CD14-positive monocyte (primary cell): Measurements from ENCODE around the gene PLCG1. TPM values are rescaled to one million over a fixed set of nuclear protein-coding genes. Genes with fewer than 3 reads are reported as not detected.

Experiments used
- DNase-seq, 3 donors: peaks; one replicate each; pipeline ENCODE4 v3.0.0-alpha.2; 2011 to 2022
- H2AFZ ChIP-seq: 2 replicates; pipeline ENCODE4 v1.6.0; 2012; ENCODE audit warnings: mild to moderate bottlenecking, low read depth, low read length, inconsistent platforms; ENCODE audit not compliant: insufficient read depth, poor library complexity, severe bottlenecking
- H3K27ac ChIP-seq, 2 donors: 1 replicate in 1 of 2; 2 replicates in 1 of 2; pipeline ENCODE4 v1.5.1; 2012 to 2013; ENCODE audit warnings: low read length in 2 of 2, control low read depth in 1 of 2, inconsistent platforms in 1 of 2, low read depth in 1 of 2, mild to moderate bottlenecking in 1 of 2
- H3K27me3 ChIP-seq, 2 donors: one replicate each; pipeline versions ENCODE4 v1.6.0 to v1.6.1; 2011 to 2013; ENCODE audit warnings: low read length in 2 of 2; ENCODE audit not compliant: control insufficient read depth in 2 of 2, insufficient read depth in 2 of 2
- H3K36me3 ChIP-seq, 2 donors: replicated peaks in 1 of 2; 1 replicate in 1 of 2; 2 replicates in 1 of 2; pipeline versions ENCODE4 v1.5.1 to v1.6.1; 2012 to 2013; ENCODE audit warnings: low read length in 2 of 2, control low read depth in 1 of 2, inconsistent platforms in 1 of 2, mild to moderate bottlenecking in 1 of 2; ENCODE audit not compliant: insufficient read depth in 2 of 2, control insufficient read depth in 1 of 2
- H3K4me1 ChIP-seq, 2 donors: 1 replicate in 1 of 2; 2 replicates in 1 of 2; pipeline versions ENCODE4 v1.5.1 to v1.6.1; 2012 to 2013; ENCODE audit warnings: low read length in 2 of 2, control low read depth in 1 of 2, inconsistent platforms in 1 of 2, mild to moderate bottlenecking in 1 of 2, moderate library complexity in 1 of 2; ENCODE audit not compliant: insufficient read depth in 2 of 2, control insufficient read depth in 1 of 2
- H3K4me2 ChIP-seq: replicated peaks from 2 replicates; pipeline ENCODE3; 2012; ENCODE audit warnings: low read length, moderate library complexity, mild to moderate bottlenecking; ENCODE audit not compliant: poor library complexity, severe bottlenecking; ENCODE audit errors: extremely low read depth
- H3K4me3 ChIP-seq, 3 experiments: fragments of 200-600 bp in 1 of 3; sonication (generic) in 1 of 3; replicated peaks in 1 of 3; 1 replicate in 2 of 3; 2 replicates in 1 of 3; pipeline ENCODE4 v1.5.1; 2011 to 2013; ENCODE audit warnings: low read length in 3 of 3, mild to moderate bottlenecking in 3 of 3, control low read depth in 2 of 3, low read depth in 2 of 3, inconsistent platforms in 1 of 3, moderate library complexity in 1 of 3
- H3K79me2 ChIP-seq: 2 replicates; pipeline ENCODE4 v1.6.0; 2012; ENCODE audit warnings: mild to moderate bottlenecking, control low read depth, inconsistent platforms, low read length, moderate library complexity; ENCODE audit not compliant: insufficient read depth
- H3K9ac ChIP-seq: 2 replicates; pipeline ENCODE4 v1.6.0; 2017; ENCODE audit warnings: low read length, mild to moderate bottlenecking; ENCODE audit not compliant: insufficient read depth, poor library complexity, severe bottlenecking
- H3K9me3 ChIP-seq, 2 donors: replicated peaks in 1 of 2; 1 replicate in 1 of 2; 2 replicates in 1 of 2; pipeline versions ENCODE4 v1.5.1 to v1.6.1; 2012 to 2013; ENCODE audit warnings: low read length in 2 of 2, control low read depth in 1 of 2; ENCODE audit not compliant: control insufficient read depth in 1 of 2, insufficient read depth in 1 of 2
- H4K20me1 ChIP-seq: 2 replicates; pipeline ENCODE4 v1.6.0; 2012; ENCODE audit warnings: mild to moderate bottlenecking, low read length, control low read depth, moderate library complexity; ENCODE audit not compliant: insufficient read depth
- H3K27ac Mint-ChIP-seq, 7 donors: one replicate each; pipeline ENCODE4 v1.8.0; 2020; ENCODE audit warnings: mild to moderate bottlenecking in 7 of 7, mixed read lengths in 7 of 7, moderate library complexity in 6 of 7, inconsistent platforms in 2 of 7
- H3K27me3 Mint-ChIP-seq, 3 donors: one replicate each; pipeline ENCODE4 v1.8.0; 2021 to 2022; ENCODE audit warnings: low read depth in 3 of 3, mild to moderate bottlenecking in 3 of 3, mixed read lengths in 3 of 3, moderate library complexity in 3 of 3, inconsistent platforms in 1 of 3
- H3K36me3 Mint-ChIP-seq, 2 donors: one replicate each; pipeline ENCODE4 v1.8.0; 2020; ENCODE audit warnings: mixed read lengths in 2 of 2, inconsistent platforms in 1 of 2, mild to moderate bottlenecking in 1 of 2
- H3K4me1 Mint-ChIP-seq: one replicate; pipeline ENCODE4 v1.8.0; 2020; ENCODE audit warnings: mild to moderate bottlenecking, mixed read lengths
- H3K4me3 Mint-ChIP-seq, 2 donors: one replicate each; pipeline ENCODE4 v1.8.0; 2020; ENCODE audit warnings: mild to moderate bottlenecking in 2 of 2, mixed read lengths in 2 of 2, moderate library complexity in 1 of 2
- H3K9me3 Mint-ChIP-seq, 7 donors: one replicate each; pipeline ENCODE4 v1.8.0; 2020 to 2022; ENCODE audit warnings: mixed read lengths in 7 of 7, mild to moderate bottlenecking in 6 of 7, moderate library complexity in 6 of 7, inconsistent platforms in 2 of 7
- WGBS: methylation state at CpG from one replicate; pipeline ENCODE4 v1.1.5; 2013; ENCODE audit warnings: missing lambda C conversion rate; ENCODE audit not compliant: insufficient coverage; 5-methylcytosine and 5-hydroxymethylcytosine counted together
- intact Hi-C, 2 donors: fragments of 100-400 bp; cut with micrococcal nuclease; formaldehyde crosslinking; loops; one replicate each; pipeline versions ENCODE4 v1.15.0 to v1.15.1; 2023
- polyA plus RNA-seq, 3 donors: library from polyadenylated mRNA; depleted of rRNA in 1 of 3; unstranded in 2 of 3; stranded (reverse) in 1 of 3; fragments of 300-500 nt in 2 of 3; fragments of >200 nt in 1 of 3; fragmentation: Illumina TruSeq in 2 of 3; gene quantifications; 1 replicate in 2 of 3; 2 replicates in 1 of 3; pipeline ENCODE4 v1.2.3, GENCODE V29; 2012 to 2021
- TF ChIP-seq, protein P1 (sequence below): fragments of 200-600 bp; IDR thresholded peaks from one replicate; pipeline ENCODE4 v1.8.0; 2022; ENCODE audit warnings: antibody characterized with exemption, mild to moderate bottlenecking

PLCG1 gene
- polyA plus RNA-seq, 3 donors = 0.33 to 3.8 (median 1.0) TPM

DNA sequence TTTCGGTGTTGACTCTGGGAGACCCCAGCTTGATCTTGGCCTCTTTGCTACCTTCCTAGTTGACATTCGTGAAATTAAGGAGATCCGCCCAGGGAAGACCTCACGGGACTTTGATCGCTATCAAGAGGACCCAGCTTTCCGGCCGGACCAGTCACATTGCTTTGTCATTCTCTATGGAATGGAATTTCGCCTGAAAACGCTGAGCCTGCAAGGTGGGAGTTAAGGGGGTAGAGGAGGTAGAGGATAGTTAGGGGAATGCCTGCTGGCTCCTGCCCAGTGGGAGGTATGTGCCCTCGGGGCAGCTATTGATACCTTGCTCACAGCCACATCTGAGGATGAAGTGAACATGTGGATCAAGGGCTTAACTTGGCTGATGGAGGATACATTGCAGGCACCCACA, 22.2 kb downstream of the PLCG1 start:
- Histone ChIP-seq H3K9me3 (no peaks in the 10 kb centered on the region), H3K27me3 (peaks cover 2 to 12% of the 10 kb centered on the region in 2 donors), H3K4me2 (no peak overlapping the region), H3K36me3 (no peaks in the 10 kb centered on the region), H3K4me3 (no peak overlapping the region), H3K27ac (no peak overlapping the region), H2AFZ (no peak overlapping the region), H3K9ac (no peak overlapping the region), H3K79me2 (no peaks in the 10 kb centered on the region), H3K4me1 (no peaks in the 10 kb centered on the region), H4K20me1 (no peaks in the 10 kb centered on the region)
- TF ChIP-seq, protein P1, sequence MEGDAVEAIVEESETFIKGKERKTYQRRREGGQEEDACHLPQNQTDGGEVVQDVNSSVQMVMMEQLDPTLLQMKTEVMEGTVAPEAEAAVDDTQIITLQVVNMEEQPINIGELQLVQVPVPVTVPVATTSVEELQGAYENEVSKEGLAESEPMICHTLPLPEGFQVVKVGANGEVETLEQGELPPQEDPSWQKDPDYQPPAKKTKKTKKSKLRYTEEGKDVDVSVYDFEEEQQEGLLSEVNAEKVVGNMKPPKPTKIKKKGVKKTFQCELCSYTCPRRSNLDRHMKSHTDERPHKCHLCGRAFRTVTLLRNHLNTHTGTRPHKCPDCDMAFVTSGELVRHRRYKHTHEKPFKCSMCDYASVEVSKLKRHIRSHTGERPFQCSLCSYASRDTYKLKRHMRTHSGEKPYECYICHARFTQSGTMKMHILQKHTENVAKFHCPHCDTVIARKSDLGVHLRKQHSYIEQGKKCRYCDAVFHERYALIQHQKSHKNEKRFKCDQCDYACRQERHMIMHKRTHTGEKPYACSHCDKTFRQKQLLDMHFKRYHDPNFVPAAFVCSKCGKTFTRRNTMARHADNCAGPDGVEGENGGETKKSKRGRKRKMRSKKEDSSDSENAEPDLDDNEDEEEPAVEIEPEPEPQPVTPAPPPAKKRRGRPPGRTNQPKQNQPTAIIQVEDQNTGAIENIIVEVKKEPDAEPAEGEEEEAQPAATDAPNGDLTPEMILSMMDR = no peak
- intact Hi-C loops = no loop called here
- H3K27me3 Mint-ChIP-seq = peaks cover 32 to 65% (median 39%) of the 10 kb centered on the region in 3 donors
- peaks cover 11% of the 10 kb centered on the region for H3K4me1 Mint-ChIP-seq
- no peak overlapping the region for H3K27ac Mint-ChIP-seq
- no peak for DNase-seq
- 94% methylated on average over 10 of the region's 10 CpGs for WGBS
- H3K36me3 Mint-ChIP-seq = peaks cover 4 to 10% of the 10 kb centered on the region in 2 donors
- no peaks in the 10 kb centered on the region for H3K9me3 Mint-ChIP-seq
- H3K4me3 Mint-ChIP-seq = peak overlapping the region in 1 of 2 donors; percentile 16

- intact Hi-C loops = no loop called here
- Mint-ChIP-seq H3K27me3 (peaks cover 38 to 60% (median 40%) of the 10 kb centered on the region in 3 donors), H3K9me3 (no peaks in the 10 kb centered on the region), H3K36me3 (peaks cover 10 to 16% of the 10 kb centered on the region in 2 donors), H3K27ac (no peak overlapping the region), H3K4me3 (peak overlapping the region in 1 of 2 donors; percentile 13), H3K4me1 (peaks cover 11% of the 10 kb centered on the region)
- no peak overlapping the region for H3K4me3 ChIP-seq
- H3K9me3 ChIP-seq = no peaks in the 10 kb centered on the region
- H3K36me3 ChIP-seq = no peaks in the 10 kb centered on the region
- DNase-seq = no peak
- peaks cover under 1 to 12% of the 10 kb centered on the region in 2 donors for H3K27me3 ChIP-seq
- no peak overlapping the region for H3K9ac ChIP-seq
- no peak overlapping the region for H2AFZ ChIP-seq
- WGBS = 93% methylated on average over 1 of the region's 2 CpGs
- H3K4me2 ChIP-seq = no peak overlapping the region
- H4K20me1 ChIP-seq = no peaks in the 10 kb centered on the region
- TF ChIP-seq, protein P1 = no peak
- no peaks in the 10 kb centered on the region for H3K4me1 ChIP-seq
- H3K79me2 ChIP-seq = no peaks in the 10 kb centered on the region
- no peak overlapping the region for H3K27ac ChIP-seq
Measured at GRCh38 chr20:41160686-41161085, 23.3 kb downstream of the PLCG1 start.
